Skeletal muscle cell (primary cell): ENCODE measurements around the gene LMO7.
"Not testable (repeated sequence)": the region's sequence is repeated elsewhere in the genome, so short reads cannot be mapped to it uniquely, and the experiment has no call there.

Experiments used
- DNase-seq: peaks from one replicate; pipeline ENCODE4 v3.0.0-alpha.2; 2010; ENCODE audit warnings: low read depth
- H3K4me3 ChIP-seq: 2 replicates; pipeline ENCODE4 v1.5.1; 2011; ENCODE audit warnings: low read depth, mild to moderate bottlenecking, control low read depth, low read length, moderate library complexity

Gene LMO7

DNA sequence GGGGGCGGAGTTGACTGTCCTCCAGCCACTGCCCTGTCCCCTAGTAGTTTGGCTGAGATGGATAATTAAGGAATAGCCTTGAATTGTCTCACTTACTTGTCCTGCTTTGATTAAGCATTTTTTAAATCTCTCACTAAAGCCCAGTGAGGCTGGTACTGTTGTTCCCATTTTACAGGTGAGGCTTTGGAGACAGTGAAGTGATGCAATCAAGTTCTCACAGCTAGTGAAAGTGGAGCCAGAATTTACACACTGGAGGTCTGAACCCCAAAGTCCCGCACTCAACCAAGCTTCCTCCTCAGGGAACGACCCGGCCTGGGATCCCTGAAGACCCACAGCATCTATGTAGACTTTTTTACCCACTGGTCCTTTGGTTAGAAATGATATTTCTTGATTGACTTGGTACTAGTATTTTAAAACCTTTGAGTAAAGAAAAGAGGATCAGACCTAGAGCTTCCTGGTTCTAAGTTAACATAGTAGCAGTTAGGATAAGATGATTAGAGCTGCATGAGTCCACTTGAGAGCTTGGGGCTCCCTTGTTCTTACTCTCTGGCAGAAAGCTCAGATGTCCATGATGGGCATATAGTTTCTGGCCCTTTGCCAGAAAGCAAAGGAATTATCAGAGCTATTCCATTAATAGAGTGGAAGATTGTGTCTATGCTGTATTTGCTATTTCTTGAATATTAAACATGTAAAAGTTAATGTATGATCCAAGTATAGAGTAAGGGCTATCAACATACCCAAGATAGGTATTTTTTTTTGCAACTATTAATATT lies 154.3 kb downstream of the LMO7 start:
- DNase-seq: no peak
- peak overlapping the region; percentile 34 for H3K4me3 ChIP-seq

DNA sequence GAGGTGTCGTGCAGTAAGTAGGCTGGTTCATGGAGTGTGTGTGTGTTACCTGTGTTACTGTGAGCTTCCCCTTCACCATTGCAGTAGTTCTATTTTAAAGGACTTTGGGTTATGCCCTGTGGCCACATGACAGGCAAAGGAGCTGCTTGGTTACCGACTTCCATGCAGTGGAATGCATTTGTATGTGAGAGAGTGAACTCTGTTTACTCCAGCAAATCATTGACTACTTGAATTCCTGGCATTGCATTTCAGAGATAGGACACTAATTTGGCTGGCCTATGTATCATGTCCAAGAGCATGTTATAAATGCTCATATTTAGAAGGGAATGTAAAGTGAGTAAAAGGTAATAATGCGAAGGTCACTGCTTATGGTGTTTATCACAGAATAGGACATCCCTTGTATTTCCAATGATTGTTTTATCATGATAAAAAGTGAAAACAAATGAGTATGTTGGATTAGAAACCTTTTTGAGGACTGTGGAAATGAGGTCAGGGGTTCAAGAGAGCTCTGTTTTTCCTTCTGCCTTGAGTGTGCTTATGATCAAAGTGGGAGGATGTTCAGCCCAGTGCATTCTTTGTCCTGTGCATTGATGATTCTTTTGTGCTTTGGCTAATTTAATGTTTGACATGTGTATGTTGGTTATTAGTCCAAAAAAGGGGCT lies 156.5 kb downstream of the LMO7 start:
- DNase-seq: no peak
- H3K4me3 ChIP-seq: no peak overlapping the region

DNA sequence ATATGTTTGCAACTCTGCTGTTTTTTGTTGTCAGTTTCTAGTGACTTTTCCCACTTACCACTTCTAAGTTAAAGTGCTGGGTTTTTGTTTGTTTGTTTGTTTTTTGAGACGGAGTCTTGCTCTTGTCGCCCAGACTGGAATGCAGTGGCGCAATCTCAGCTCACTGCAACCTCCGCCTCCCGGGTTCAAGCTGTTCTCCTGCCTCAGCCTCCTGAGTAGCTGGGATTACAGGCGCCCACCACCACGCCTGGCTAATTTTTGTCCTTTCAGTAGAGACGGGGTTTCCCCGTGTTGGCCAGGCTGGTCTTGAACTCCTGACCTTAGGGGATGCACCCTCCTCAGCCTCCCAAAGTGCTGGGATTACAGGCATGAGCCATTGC lies 157.0 kb downstream of the LMO7 start:
- not testable (repeated sequence) for H3K4me3 ChIP-seq, DNase-seq

DNA sequence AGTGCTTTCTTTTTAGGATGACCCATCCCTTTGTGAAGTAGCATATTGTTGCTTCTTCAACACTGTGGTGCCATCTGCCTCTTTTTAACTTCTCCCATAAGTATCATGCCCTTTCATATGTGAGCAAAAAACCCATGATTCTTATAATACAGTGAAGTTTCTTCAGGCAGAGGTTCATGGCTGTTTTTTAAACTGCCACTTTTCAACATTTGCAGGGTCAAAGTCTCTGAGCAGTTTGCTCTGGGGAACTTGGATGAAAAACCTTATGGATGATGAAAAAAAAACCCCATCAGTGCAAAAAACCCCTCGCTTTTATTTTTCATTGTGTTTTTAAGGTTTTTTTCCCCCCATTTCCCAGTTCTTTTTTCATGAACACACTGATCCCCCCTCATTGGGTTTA lies 158.5 kb downstream of the LMO7 start:
- no peak for DNase-seq
- H3K4me3 ChIP-seq: no peak overlapping the region

DNA sequence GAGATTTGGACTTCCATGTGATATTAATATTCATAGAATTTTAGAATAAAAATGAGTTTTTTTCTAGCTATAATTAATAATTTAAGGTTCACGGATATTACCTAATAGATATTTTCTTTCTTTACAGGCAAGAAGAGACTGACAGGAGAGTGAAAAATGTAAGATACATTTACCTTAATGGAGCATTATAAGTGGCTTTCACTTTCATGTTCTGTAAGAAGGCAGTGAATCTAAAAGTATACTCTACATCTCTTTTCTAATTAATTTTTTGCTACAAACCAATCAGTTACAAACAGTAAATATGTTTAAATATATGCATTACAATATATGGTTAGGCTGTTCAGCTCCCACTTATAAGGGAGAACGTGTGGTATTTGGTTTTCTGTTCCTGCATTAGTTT lies 159.1 kb downstream of the LMO7 start:
- DNase-seq: no peak
- no peak overlapping the region for H3K4me3 ChIP-seq

DNA sequence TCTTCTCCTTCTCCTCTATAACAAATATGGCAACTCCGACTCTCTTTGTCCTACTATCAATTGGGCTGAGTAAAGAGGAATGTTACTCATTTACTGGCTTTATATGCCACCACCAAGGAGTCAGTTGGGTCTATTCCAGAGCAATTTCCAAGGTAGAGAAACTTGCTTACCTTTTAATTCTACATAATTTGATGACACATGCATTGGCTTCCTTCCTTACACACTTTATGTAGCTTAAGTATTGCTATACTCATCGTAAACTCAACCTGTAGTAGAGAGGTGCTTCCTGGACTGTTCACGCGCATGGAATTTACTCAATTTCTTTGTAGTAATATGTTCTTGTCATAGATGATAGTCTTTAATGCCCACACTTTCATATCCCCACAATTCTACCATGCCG lies 160.7 kb downstream of the LMO7 start:
- no peak for DNase-seq
- no peak overlapping the region for H3K4me3 ChIP-seq

DNA sequence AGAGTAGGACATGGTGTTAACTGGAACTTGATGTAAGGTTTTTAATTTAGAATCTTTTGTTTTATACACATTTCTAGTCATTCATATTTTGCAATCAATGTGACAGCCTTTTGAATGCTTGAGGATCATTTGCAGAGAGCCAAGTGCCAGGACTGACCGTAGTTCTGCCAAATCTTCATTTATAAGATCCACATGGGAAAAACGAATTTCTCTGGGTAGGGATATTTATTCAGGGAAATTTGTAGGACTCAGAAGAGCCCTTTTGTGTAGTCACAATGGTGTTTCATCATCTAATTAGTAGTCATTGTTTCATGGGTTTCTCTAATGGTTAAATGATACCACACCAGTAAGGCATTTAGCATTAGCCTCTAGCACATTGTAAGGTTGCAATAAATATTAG lies 161.1 kb downstream of the LMO7 start:
- no peak overlapping the region for H3K4me3 ChIP-seq
- no peak for DNase-seq

DNA sequence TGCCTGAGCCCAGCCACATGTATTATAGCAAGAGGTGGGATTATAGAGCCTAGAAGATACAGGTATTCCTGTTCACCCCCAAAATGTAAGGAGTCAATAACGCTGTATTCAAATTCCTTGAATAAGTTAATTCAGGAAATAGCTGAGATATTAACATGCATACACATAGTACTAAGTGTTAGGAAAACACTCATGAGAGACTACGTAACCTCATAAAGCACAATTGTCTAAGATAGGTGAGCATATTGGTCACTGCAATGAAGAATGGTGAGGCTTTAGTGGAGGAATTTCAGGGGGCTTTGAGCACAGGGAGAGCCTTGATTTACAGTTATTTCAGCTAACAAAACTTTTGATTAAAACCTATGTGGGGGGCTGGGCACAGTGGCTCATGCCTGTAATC lies 161.6 kb downstream of the LMO7 start:
- DNase-seq: no peak
- H3K4me3 ChIP-seq: no peak overlapping the region

DNA sequence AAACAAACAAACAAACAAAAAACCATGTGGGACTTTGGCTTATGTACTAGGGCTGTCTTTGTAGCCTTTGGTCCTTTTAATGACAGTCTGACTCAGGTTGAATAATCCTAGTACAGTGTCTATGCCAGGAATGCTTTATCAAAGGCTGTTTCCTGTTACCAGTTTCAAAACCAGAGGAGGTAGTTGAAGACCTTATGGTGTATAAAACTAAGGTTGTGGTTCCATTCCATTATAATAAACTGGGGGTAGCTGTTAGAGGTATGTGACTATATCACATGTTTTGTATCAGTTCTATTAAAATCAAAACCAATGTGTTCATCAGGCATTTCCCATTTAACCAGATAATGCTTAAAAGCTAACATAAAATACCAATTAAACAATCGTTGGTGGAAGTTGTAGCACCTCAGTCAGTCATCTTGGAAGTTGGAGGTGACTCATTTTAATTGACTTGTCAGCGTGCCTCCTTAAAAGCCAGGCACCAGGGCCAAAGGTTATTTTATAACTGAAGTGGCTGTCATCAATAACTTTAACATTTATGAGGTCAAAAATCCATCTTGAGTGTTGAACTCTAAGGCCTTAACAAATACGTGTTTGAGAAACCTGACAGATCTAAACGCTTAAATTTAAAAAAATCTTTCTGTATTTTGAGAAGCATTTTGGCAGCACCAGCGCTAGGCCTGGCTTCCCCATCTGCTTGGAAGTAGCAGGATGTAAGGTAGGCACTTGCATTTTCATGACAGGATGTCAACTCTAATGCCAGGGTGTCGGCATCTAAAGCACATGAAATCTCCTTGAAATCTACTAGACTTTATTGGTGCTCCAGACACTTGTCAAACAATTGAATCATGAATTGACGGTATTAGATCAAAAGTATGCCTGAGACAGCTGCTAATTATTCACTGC lies 162.5 kb downstream of the LMO7 start:
- no peak overlapping the region for H3K4me3 ChIP-seq
- no peak for DNase-seq

DNA sequence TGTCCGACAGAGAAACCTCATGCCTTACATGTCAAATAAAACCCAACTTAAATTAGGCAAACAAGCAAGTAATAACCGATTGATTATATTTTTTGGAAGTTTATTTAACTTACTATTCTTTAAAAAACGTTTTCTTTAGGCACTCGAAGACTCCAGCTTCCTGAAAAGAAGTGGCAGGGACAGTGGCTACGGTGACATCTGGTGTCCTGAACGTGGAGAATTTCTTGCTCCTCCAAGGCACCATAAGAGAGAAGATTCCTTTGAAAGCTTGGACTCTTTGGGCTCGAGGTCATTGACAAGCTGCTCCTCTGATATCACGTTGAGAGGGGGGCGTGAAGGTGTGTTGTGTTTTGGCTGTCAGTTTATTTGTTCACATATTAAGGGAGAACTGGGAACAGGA lies 164.4 kb downstream of the LMO7 start:
- no peak overlapping the region for H3K4me3 ChIP-seq
- no peak for DNase-seq

DNA sequence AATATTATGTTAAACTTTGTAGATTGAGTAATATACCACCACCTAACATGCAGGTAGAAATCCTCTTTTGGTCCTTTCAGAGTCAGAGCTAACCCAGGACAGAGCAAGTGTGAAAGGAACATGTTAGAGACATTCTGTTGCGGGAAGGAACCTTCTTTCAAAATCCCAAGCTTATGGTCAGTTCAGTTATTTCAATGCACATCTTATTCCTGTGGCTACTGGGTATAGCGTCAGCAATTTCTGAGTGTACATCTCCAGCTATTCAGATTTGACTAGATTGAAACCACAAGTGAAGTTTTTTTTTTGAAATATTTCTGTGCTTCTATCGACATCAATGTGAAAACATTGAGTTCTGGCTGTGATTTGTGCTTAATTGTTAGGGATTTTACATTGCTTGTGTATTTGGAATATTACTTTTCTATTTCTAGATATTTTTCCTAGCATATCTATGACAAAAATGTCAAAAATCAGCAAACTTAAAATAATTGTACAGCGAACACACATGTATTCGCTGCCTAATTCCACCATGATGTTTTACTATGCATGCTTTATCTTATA lies 165.3 kb downstream of the LMO7 start:
- H3K4me3 ChIP-seq: no peak overlapping the region
- no peak for DNase-seq

DNA sequence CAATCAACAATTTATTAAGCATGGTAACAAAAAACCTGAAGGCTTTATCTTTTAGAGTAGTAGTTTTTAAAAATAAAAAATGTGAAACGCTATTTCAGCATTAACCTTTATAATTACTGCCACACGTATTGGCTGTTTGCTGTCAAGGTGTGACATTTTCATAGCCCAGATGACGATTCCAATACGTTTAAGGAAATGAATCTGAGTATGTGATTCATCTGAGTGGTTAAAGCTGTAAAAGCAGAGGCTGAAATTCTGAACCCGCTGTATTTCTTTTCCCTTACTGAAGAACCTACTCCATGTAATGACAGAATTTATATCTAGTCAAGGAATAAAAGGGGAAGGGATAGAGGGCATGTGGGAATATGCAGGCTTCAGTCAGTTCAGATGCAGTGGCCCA lies 166.0 kb downstream of the LMO7 start:
- no peak for DNase-seq

DNA sequence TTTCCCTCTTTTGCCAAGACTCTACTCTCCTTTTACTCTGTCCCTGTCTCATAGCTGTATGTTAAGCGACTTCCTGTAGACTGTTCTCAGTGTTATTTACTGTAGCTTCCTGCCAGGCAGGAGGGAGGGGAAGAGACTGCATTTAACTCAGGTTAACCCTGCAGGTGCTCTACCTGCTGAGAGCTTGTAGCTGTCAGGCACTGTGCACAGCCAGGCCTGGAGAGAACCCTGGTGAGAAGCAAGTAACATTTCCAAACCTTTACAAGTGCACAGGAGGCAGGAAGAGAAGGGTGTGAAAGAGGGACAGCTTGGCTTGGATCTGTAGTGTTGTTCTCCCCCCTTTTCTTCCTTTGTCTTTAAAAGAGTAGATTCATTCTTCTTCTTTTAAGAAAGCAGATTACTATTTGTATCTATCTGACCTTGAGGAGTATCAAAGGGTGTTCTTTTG lies 167.1 kb downstream of the LMO7 start:
- H3K4me3 ChIP-seq: no peak overlapping the region
- DNase-seq: no peak

More for the DNA sequence above, 166.0 kb downstream of the LMO7 start:
- no peak overlapping the region for H3K4me3 ChIP-seq

DNA sequence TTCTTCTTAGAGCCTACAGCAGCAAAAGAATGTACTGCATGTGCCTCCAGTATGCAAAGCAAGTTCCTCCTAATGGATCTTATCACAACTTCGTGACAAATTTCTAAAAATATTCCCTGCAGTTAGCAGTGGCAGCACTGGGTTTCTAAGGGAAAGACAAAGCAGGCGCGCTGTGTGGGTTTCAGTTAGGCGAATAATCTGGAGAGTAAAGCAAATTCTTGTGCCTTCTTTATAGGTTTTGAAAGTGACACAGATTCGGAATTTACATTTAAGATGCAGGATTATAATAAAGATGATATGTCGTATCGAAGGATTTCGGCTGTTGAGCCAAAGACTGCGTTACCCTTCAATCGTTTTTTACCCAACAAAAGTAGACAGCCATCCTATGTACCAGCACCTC lies 167.9 kb downstream of the LMO7 start:
- no peak overlapping the region for H3K4me3 ChIP-seq
- DNase-seq: no peak

DNA sequence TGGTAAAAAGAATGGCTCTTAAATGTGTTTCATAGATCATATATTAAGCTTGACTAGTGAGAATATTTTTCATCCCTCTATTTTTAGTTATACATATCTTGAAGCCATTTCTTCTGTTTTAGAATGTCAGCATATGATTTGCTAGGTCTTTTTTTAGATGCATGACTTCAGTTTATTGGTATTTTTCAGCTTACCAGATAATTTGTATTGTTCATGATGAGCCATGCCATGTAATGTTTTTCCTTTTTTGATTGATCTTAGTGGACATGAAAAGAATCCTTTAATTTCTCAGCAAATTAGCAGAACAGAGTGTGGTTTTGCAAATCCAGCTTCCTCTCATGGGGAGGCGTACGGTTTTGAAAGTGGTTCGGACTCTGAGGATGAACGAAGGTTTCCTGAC lies 168.5 kb downstream of the LMO7 start:
- no peak overlapping the region for H3K4me3 ChIP-seq
- DNase-seq: no peak

DNA sequence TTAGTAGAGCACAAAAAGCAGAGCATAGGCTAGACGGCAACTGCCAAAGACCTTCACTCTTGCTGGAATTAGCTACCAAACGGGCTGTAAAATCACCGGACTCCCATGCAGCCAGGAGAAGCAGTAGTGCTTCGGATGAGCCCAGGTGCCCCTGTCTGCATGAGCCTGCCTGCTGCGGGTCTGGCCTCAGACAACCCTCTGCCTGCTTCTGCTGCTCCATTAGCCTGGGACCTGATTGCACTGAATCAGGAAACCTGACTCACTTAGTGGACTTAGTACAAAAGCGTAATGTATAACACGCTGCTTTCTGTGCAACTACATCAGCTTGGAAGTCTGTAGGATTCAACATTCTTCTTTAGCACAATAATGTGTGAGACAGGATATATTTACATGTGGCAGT lies 170.0 kb downstream of the LMO7 start:
- H3K4me3 ChIP-seq: no peak overlapping the region
- DNase-seq: no peak

DNA sequence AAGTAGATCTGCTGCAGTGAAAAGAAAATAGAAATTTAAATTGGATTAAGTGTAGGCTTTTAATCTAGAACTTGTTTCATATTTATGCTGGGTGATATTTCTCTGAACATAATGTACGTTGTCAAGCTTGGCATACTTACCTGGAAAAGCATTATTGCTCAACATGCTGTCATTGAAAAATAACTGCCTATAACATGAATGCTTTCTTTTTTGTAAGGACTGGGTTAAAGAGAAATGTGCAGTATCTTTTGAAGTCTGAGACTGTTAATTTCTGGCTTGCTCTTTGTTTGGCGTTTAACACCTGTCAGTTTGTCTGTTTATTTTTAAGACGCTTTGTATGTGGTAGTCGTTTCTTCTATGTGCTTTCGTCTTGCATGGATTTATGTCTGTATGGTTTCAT lies 175.2 kb downstream of the LMO7 start:
- no peak for DNase-seq
- H3K4me3 ChIP-seq: no peak overlapping the region

DNA sequence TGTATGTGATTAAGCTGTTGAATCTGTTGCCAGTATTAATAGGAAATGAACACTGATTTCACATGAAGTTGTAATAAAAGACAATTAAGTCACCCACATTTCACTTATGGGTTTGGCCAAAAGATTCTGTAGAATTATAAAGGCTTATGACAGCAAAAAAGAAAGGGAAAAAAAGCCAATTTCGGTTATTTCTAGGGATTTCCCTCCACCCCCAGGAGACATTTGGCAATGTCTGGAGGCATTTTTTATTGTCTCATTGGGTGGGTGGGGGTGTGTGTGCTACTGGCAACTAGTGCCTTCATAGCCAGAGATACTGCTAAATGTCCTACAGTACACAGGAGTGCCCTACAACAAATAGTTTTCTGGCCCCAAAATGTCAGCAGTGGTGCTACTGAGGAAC lies 175.7 kb downstream of the LMO7 start:
- H3K4me3 ChIP-seq: no peak overlapping the region
- DNase-seq: no peak

DNA sequence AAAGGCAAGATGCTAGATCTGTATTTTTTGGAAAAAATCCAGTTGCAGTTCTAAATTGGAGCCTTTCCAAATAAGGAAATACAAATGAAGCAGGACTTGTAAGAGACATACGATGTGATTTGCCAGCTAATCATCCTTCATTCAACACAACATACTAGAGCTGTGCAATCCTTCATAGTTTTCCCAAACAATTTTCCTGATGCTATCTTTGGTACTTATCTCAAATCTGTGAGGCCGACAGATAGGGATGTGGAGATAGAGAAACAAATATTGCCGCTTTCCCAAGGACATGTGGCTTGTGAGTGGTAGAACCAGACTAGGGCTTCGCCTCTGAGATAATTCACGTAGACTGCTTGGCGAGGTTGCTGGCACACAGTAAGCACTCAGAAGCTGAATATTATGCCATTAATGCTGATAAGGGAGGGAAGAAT lies 176.6 kb downstream of the LMO7 start:
- no peak for DNase-seq
- no peak overlapping the region for H3K4me3 ChIP-seq

DNA sequence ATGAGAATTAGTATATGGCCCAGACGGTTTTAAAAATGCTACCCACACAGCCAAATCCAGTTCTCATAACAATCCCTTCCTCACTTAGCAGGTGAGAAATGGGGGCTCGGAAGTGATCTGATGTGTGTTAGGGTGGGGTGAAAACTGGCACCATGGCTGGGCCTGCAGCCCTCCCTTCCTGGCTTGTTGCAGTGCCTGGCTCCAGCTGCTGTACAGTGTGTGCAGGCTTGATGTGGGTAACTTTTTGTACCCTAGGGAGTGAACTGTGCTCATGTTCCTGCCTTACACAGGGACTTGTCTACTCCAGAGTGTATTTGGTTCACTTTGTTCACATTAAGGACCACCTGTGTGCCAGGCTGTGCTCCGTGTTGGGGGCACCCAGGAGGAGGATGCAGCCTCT lies 177.2 kb downstream of the LMO7 start:
- no peak for DNase-seq
- no peak overlapping the region for H3K4me3 ChIP-seq
